ENCODE data around the gene KLHL33. TPM values are rescaled to one million over a fixed set of nuclear protein-coding genes. Genes with fewer than 3 reads are reported as not detected.

The KLHL33 gene
- total and polyA plus RNA-seq, 7 donors, result 0.23 to 1.4 (median 0.41) TPM

DNA sequence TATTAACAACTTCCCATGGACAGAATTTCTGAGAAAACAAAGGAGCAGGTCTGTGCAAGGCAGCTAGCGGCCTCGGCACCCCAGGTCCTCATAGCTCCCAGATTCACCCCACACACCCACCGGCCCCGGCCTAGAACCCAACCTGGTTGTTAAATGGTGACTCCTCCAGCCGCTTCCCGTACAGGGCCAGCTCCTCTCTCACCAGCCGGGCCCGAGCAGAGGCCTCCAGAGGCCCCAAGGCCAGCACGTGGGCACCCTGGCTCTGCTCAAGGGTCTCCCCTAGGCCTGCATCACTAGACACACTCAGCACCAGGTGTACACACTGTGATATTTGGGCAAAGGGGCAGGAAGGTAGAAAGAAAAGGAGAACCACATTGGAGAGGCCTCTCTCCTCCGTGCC lies 52.9 kb downstream of the KLHL33 start:
- WGBS, 2 donors, result 95 to 97% methylated on average over 10 of the region's 10 CpGs
- H3K27ac ChIP-seq, result no peak overlapping the region
- peak; percentile 60 for DNase-seq
- no peak overlapping the region for H3K4me3 ChIP-seq
- TF ChIP-seq, protein P1, sequence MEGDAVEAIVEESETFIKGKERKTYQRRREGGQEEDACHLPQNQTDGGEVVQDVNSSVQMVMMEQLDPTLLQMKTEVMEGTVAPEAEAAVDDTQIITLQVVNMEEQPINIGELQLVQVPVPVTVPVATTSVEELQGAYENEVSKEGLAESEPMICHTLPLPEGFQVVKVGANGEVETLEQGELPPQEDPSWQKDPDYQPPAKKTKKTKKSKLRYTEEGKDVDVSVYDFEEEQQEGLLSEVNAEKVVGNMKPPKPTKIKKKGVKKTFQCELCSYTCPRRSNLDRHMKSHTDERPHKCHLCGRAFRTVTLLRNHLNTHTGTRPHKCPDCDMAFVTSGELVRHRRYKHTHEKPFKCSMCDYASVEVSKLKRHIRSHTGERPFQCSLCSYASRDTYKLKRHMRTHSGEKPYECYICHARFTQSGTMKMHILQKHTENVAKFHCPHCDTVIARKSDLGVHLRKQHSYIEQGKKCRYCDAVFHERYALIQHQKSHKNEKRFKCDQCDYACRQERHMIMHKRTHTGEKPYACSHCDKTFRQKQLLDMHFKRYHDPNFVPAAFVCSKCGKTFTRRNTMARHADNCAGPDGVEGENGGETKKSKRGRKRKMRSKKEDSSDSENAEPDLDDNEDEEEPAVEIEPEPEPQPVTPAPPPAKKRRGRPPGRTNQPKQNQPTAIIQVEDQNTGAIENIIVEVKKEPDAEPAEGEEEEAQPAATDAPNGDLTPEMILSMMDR (IDR thresholded peaks at IDR 0.05), result no peak
- no peak for TF ChIP-seq POLR2A (IDR thresholded peaks at IDR 0.05)
- intact Hi-C loops (cut with DNase I), result no loop called here
- H3K27me3 ChIP-seq, result no peaks in the 10 kb centered on the region
- peaks cover 78 to 98% (median 95%) of the 10 kb centered on the region in 4 donors for H3K36me3 ChIP-seq
- H3K9me3 ChIP-seq, result no peaks in the 10 kb centered on the region
- H3K4me1 ChIP-seq, result no peaks in the 10 kb centered on the region

DNA sequence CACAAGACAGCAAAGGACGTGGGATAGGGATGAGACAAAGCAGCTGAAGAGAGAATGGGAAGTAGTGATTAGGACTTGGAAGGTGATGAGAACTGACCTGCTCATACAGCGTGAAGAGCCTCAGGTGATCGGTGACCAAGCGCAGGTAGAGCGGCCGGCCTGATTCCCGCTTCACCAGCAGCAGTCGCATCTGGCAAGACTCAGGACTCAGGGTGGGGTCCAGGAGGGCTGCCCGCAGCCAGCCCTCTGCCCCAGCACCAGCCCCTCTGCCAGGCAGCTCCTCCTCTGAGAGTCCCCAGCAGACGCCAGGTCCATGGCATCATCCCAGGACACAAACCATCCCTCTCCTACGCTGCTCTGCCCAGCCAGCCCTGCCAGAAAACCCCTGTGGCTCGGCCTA lies 53.4 kb downstream of the KLHL33 start:
- 95 to 97% methylated on average over 12 of the region's 12 CpGs for WGBS, 2 donors
- Histone ChIP-seq H3K27me3 (no peaks in the 10 kb centered on the region), H3K4me1 (no peaks in the 10 kb centered on the region), H3K36me3 (peaks cover 75 to 98% (median 95%) of the 10 kb centered on the region in 4 donors), H3K9me3 (no peaks in the 10 kb centered on the region), H3K4me3 (no peak overlapping the region), H3K27ac (no peak overlapping the region)
- no peak for DNase-seq
- intact Hi-C loops (cut with DNase I), result no loop called here
- TF ChIP-seq POLR2A (IDR thresholded peaks at IDR 0.05) (no peak), EP300 (IDR thresholded peaks at IDR 0.05) (no peak), POLR2AphosphoS5 (IDR thresholded peaks at IDR 0.05) (no peak)
- TF ChIP-seq, protein P1 (IDR thresholded peaks at IDR 0.05), result no peak

DNA sequence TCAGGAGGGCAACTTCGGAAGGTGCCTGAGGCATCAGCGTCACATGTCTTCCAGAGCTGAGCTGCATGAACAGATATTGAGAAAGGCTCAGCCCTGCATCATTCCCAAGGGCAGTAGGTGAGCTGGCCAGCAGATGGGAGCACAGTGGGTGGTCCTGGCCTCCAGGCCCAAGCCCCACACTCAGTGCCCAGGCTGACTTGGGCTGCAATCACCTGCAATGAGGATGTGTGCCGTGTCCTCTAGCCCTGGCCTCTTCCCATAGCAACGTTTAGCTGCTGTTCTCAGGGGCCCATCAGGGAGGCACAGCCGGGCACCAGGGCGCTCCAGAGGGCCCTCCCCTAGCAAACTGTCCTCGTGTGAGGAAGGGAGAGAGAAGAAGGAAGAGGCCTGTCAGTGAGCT lies 54.6 kb downstream of the KLHL33 start:
- intact Hi-C loops (cut with DNase I), result no loop called here

DNA sequence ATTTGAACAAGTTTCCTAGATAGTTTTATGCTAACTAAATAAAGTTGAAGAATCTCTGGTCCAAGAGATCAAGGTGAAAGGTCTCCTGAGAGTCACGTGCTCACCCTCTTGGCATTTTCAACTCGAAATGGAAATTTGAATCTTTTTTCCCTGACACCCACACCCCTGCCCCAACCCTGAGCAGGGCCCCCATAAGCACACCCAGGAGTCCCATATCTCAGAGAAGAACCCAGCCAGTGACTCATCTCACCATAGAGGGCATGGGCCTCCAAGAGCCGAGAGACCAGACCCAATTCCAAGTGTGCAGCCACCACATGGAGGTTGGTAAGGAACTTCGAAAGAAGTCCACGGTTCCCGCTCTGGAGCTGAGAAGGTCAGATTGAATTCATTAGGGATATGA lies 55.3 kb downstream of the KLHL33 start:
- no peaks in the 10 kb centered on the region for H3K4me1 ChIP-seq
- no peak for DNase-seq
- intact Hi-C loops (cut with DNase I), result no loop called here
- H3K9me3 ChIP-seq, result no peaks in the 10 kb centered on the region
- H3K36me3 ChIP-seq, result peaks cover 77 to 100% (median 96%) of the 10 kb centered on the region in 4 donors
- WGBS, 2 donors, result 95 to 96% methylated on average over 6 of the region's 6 CpGs
- H3K4me3 ChIP-seq, result no peak overlapping the region
- TF ChIP-seq, protein P1 (IDR thresholded peaks at IDR 0.05), result no peak
- TF ChIP-seq EP300 (IDR thresholded peaks at IDR 0.05) (no peak), POLR2A (IDR thresholded peaks at IDR 0.05) (no peak)
- H3K27ac ChIP-seq, result no peak overlapping the region
- H3K27me3 ChIP-seq, result no peaks in the 10 kb centered on the region

More for the DNA sequence above, 54.6 kb downstream of the KLHL33 start:
- Histone ChIP-seq H3K4me3 (no peak overlapping the region), H3K27me3 (no peaks in the 10 kb centered on the region), H3K27ac (no peak overlapping the region), H3K36me3 (peaks cover 78 to 100% (median 96%) of the 10 kb centered on the region in 4 donors), H3K4me1 (no peaks in the 10 kb centered on the region), H3K9me3 (no peaks in the 10 kb centered on the region)
- DNase-seq, result no peak
- 87 to 88% methylated on average over 7 of the region's 7 CpGs for WGBS, 2 donors
- TF ChIP-seq EP300 (IDR thresholded peaks at IDR 0.05) (no peak), POLR2A (IDR thresholded peaks at IDR 0.05) (no peak), POLR2AphosphoS5 (IDR thresholded peaks at IDR 0.05) (no peak)
- TF ChIP-seq, protein P1 (IDR thresholded peaks at IDR 0.05), result no peak

DNA sequence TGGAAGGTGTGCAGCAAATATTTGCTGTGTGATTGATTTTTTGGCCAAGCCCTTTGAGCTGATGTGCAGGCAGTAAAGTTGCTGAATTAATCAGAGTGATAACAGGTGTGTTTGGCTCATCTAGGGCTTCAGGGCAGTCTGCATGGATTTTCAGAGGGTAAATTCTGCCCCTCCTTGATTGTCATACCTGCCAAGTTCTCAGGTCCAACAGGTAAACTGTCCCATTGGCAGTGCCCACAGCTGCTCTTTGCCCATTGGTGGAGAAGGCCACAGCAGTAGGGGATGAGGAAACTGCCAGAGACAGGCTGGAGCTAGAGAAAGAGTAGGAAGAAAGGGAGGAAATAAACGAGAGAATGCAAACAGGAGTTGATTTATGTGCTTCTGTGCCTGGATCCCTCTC lies 56.2 kb downstream of the KLHL33 start:
- H3K9me3 ChIP-seq, result no peaks in the 10 kb centered on the region
- H3K27me3 ChIP-seq, result no peaks in the 10 kb centered on the region
- H3K4me1 ChIP-seq, result no peaks in the 10 kb centered on the region
- intact Hi-C loops (cut with DNase I), result no loop called here
- TF ChIP-seq, protein P1 (IDR thresholded peaks at IDR 0.05), result no peak
- TF ChIP-seq POLR2A (IDR thresholded peaks at IDR 0.05), result no peak
- TF ChIP-seq POLR2AphosphoS5 (IDR thresholded peaks at IDR 0.05), result no peak
- no peak for TF ChIP-seq EP300 (IDR thresholded peaks at IDR 0.05)
- H3K36me3 ChIP-seq, result peaks cover 83 to 100% (median 96%) of the 10 kb centered on the region in 4 donors
- DNase-seq, result no peak
- WGBS, 2 donors, result 32 to 52% methylated on average over 1 of the region's 1 CpG
- no peak overlapping the region for H3K4me3 ChIP-seq
- H3K27ac ChIP-seq, result no peak overlapping the region

Data from sigmoid colon (tissue), 7 donors.